GM21390 (cell line): Measurements from ENCODE around the gene STARD3.

ENCODE experiments used
- ATAC-seq: cut with Tn5 transposase; IDR thresholded peaks from one replicate; pipeline ENCODE4 v1.9.1; 2021; ENCODE audit not compliant: unreplicated experiment

Gene STARD3

DNA sequence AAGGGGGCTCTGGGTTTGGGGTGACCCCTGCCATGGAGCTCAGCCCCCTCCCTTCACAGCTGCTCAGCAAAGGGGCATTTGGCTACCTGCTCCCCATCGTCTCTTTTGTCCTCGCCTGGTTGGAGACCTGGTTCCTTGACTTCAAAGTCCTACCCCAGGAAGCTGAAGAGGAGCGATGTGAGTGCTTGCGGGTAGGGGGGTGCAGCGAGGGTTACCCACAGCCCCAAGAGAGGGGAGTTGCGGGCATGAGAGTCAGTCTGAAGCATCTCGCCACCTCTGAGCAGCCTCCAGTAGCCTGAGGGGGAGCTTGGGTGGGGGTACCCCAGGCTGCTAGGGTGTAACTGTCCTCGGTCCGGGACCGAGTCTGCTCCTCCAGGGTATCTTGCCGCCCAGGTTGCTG, 21.4 kb downstream of the STARD3 start:
- no peak for ATAC-seq

DNA sequence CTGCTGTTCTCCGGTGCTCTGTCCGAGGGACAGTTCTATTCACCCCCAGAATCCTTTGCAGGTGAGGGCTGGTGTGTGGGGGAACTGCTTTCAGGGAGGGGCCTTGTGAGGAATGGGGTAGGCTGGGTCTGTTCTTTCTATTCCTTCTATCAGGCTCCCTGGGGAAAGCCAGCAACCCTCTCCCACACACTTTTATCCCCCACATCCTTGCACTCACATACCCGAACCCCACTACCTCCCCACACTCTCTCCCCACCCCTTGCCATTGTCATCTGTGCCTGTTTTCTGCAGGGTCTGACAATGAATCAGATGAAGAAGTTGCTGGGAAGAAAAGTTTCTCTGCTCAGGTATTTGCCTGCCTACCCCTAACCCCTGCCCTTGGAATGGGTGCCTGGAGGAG, 21.8 kb downstream of the STARD3 start:
- ATAC-seq = no peak

DNA sequence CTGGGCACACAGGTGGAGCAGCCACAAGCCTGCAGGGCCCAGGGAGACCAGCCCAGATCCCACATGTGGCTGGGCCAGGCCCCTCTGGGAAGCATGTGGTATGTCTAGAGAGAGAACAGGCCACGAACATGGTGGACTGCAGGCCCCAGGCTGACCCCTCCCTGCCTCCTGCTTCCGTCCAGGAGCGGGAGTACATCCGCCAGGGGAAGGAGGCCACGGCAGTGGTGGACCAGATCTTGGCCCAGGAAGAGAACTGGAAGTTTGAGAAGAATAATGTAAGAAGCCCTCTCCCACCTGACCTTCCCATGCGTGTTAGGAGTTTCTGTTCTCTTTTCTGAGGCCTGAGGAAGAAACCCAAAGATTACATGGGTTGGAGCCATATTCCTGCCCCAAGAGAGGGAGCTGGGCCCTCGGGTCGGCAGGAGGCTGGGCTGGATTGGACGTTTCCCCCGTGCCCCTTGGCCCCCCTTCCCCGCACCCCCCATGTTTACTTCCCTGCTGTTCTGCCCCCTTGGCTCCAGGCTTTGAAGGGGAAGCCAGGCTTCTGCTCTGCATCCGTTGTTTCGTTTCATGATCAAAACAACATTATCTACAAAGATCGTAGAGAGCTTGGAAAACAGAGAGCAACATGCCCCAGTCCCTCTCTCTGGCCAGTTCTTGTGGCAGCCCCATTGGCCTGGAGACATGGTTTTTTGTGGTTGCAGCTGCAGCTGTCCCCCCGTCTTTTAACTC, 22.5 kb downstream of the STARD3 start:
- no peak for ATAC-seq

GRCh38 chr17:39660011-39660360, 23.0 kb downstream of the STARD3 start:
- ATAC-seq = no peak

- ATAC-seq = no peak
Measured at GRCh38 chr17:39660397-39661385, 23.7 kb downstream of the STARD3 start.

DNA sequence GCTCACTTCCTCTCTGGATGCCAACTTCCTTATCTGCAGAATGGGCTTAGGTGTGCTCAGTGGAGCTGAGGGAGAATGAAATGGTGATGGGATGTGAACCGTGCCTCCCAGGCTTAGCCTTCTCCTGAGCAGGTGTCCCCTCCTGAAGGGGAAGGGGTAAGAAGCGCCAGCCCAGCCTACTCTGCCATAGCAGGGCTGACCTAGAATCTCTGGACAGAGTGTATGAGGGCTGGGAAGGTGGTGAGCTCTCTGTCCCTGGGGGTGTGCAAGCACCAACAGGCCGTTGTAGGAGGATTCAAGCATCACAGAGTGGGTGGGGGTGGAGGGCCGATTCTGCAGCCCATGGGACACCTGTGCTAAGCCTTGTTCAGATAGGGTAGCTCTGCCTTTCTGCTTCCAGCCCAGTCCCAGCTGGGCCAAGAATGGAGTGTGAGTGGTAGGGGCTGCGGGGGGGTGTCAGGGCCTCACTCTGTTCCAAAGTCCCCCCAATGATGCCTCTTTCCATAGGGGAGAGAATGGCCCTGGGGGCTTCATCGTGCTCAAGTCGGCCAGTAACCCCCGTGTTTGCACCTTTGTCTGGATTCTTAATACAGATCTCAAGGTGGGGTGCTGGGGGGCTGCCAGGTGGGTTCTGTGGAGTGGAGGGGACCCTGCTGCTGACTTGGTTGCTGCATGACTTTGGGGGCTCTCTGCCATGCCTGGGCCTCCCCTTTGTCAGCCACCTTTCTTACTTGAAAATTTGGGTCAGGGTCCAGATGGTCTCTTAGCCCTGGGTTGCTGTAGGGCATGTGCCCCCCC, 25.0 kb downstream of the STARD3 start:
- no peak for ATAC-seq

DNA sequence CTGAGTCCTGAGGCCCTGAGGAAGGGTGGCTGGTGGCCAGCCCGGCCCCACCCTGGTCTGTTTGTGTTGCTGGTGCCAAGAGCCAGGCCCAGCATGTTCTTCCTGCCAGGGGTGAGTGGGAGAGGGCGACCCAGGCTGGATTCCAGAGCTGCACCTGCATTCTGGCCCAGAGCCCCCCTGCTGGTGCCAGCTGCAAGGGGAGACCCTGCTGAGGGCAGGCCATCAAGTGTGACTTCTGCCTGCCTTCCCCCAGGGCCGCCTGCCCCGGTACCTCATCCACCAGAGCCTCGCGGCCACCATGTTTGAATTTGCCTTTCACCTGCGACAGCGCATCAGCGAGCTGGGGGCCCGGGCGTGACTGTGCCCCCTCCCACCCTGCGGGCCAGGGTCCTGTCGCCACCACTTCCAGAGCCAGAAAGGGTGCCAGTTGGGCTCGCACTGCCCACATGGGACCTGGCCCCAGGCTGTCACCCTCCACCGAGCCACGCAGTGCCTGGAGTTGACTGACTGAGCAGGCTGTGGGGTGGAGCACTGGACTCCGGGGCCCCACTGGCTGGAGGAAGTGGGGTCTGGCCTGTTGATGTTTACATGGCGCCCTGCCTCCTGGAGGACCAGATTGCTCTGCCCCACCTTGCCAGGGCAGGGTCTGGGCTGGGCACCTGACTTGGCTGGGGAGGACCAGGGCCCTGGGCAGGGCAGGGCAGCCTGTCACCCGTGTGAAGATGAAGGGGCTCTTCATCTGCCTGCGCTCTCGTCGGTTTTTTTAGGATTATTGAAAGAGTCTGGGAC, 25.8 kb downstream of the STARD3 start:
- no peak for ATAC-seq

- no peak for ATAC-seq
Measured at GRCh38 chr17:39663340-39663687, 26.4 kb downstream of the STARD3 start.

- no peak for ATAC-seq
Measured at GRCh38 chr17:39663688-39664580, 27.0 kb downstream of the STARD3 start.

DNA sequence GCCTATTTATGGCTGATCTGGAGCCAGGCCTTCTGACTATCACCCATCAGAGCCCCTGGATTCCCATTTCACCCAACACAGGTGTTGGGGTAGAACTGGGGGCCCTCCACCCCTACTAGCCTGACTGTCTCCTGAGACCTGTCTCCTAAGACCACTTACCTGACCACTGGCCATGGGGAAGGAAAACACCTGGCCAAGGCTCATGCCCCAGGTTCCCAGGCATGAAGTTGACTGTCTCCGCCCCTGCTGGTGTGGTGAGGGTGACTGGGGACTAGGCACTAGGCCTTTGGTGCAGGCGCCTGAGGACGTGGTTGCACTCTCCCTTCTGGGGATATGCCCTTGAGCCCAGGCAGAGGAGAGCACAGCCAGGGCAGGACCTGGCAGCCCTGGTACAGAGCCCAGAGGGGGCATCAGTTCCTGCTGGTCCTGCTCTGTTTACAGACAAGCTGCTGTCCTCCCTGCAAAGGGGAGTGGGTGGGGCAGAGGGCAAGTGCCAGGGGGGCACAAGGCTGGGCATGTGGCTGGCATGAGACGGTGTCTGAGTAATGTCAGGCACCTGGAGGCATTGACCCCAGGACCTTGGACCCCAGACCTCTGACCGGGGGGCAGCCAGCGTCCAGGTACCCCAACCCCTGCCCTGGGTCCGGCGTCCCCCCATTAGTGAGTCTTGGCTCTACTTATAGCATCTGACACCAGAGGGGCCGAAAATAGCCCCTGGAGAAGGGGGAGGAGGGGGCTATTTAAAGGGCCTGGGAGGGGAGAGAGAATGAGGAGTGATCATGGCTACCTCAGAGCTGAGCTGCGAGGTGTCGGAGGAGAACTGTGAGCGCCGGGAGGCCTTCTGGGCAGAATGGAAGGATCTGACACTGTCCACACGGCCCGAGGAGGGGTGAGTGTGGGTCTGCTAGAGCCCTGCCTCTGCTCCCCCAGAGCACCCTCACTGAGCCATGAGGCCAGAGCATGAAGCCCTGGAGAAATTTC, 27.9 kb downstream of the STARD3 start, which contains the start of gene TCAP:
Gene TCAP (plus strand): TSS at position 769 of the 981 bp plus-strand sequence. CDS start 11 bp downstream, at position 780.
- no peak for ATAC-seq

DNA sequence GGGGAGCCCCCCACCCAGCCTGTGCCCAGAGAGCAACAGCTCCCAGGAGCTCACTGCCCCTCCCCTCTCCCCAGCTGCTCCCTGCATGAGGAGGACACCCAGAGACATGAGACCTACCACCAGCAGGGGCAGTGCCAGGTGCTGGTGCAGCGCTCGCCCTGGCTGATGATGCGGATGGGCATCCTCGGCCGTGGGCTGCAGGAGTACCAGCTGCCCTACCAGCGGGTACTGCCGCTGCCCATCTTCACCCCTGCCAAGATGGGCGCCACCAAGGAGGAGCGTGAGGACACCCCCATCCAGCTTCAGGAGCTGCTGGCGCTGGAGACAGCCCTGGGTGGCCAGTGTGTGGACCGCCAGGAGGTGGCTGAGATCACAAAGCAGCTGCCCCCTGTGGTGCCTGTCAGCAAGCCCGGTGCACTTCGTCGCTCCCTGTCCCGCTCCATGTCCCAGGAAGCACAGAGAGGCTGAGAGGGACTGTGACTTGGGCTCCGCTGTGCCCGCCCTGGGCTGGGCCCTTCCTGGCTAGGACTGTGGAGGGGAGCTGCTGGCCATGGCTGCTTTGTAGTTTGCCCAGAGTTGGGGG, 28.8 kb downstream of the STARD3 start:
- ATAC-seq = no peak

- no peak for ATAC-seq
Measured at GRCh38 chr17:39666231-39666600, 29.3 kb downstream of the STARD3 start.

- no peak for ATAC-seq
Measured at GRCh38 chr17:39666601-39667261, 29.8 kb downstream of the STARD3 start.

GRCh38 chr17:39667262-39667944, 30.5 kb downstream of the STARD3 start:
- no peak for ATAC-seq

DNA sequence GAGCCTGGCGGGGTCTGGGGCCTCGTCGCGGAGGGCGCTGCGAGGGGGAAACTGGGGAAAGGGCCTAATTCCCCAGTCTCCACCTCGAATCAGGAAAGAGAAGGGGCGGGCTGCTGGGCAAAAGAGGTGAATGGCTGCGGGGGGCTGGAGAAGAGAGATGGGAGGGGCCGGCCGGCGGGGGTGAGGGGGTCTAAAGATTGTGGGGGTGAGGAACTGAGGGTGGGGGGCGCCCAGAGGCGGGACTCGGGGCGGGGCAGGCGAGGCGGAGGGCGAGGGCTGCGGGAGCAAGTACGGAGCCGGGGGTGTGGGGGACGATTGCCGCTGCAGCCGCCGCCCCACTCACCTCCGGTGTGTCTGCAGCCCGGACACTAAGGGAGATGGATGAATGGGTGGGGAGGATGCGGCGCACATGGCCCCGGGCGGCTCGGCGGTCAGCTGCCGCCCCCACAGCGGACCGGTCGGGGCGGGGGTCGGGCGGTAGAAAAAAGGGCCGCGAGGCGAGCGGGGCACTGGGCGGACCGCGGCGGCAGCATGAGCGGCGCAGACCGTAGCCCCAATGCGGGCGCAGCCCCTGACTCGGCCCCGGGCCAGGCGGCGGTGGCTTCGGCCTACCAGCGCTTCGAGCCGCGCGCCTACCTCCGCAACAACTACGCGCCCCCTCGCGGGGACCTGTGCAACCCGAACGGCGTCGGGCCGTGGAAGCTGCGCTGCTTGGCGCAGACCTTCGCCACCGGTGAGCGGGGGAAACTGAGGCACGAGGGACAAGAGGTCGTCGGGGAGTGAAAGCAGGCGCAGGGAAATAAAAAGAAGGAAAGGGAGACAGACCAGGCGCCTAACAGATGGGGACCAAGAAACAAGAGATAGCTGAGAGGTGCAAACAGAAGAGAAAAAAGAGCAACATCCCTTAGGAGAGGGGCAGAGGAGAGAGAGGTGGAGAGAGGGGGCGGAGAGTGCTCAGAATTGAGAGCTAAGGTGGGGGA, 31.3 kb downstream of the STARD3 start, which contains the start of gene PNMT:
Gene PNMT (plus strand): TSS at position 509 of the 980 bp plus-strand sequence. CDS start 23 bp downstream, at position 532.
- no peak for ATAC-seq
